ENCODE data around the gene CYP1B1.

DNA sequence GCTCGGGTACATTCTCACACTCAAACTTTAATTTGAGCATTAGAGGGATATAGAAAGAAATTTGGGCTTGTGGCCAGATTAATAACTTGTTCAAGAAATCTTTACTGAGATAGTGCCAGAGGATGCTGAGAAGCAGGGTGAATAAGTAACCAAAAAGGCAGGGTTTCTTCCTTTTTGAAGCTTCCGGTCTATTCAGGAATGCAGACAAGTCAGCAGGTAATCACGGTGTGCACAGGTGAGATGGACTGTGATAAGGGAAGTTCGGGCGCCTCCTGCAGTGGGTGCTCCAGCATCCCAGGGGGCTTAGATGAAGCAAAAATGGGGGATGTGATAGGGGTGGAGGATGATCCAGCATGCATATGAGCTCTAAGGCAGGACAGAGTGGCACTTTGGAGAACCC is 44.9 kb upstream of the CYP1B1 start:
- TF ChIP-seq, protein P1, sequence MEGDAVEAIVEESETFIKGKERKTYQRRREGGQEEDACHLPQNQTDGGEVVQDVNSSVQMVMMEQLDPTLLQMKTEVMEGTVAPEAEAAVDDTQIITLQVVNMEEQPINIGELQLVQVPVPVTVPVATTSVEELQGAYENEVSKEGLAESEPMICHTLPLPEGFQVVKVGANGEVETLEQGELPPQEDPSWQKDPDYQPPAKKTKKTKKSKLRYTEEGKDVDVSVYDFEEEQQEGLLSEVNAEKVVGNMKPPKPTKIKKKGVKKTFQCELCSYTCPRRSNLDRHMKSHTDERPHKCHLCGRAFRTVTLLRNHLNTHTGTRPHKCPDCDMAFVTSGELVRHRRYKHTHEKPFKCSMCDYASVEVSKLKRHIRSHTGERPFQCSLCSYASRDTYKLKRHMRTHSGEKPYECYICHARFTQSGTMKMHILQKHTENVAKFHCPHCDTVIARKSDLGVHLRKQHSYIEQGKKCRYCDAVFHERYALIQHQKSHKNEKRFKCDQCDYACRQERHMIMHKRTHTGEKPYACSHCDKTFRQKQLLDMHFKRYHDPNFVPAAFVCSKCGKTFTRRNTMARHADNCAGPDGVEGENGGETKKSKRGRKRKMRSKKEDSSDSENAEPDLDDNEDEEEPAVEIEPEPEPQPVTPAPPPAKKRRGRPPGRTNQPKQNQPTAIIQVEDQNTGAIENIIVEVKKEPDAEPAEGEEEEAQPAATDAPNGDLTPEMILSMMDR (optimal IDR thresholded peaks at IDR 0.05 in 1 of 3, IDR thresholded peaks at IDR 0.05 in 1 of 3, conservative IDR thresholded peaks at IDR 0.05 in 1 of 3; ENCODE audit: extremely low read depth in 1 of 3, insufficient read depth in 2 of 3, low read length in 3 of 3) = peak in 1 of 3 experiments; percentile 19
- TF ChIP-seq EZH2 (IDR thresholded peaks at IDR 0.05; ENCODE audit: low read length) = no peak
